ENCODE measurements around the gene PRMT7. TPM values are rescaled to one million over a fixed set of nuclear protein-coding genes. Genes with fewer than 3 reads are reported as not detected.

Gene PRMT7
- total and polyA plus RNA-seq, 2 of the 8 experiments (the other 6 are each of a cell fraction or from before 2014, with no cell fraction given): 48.2 to 49.3 TPM

GRCh38 chr16:68369697-68370580 lies 59.1 kb downstream of the PRMT7 start:
- no peak overlapping the region for H3K4me2 ChIP-seq (ENCODE audit: insufficient read depth in 1 of 2, low read depth in 2 of 2, low read length in 2 of 2)
- no peak overlapping the region for H3K56ac ChIP-seq (replicated peaks; ENCODE audit: insufficient read length, low read depth, low read length)
- H2BK12ac ChIP-seq (ENCODE audit: low read depth, low read length): no peak overlapping the region
- no peak overlapping the region for H3K27ac ChIP-seq (ENCODE audit: low read depth, low read length)
- H3K14ac ChIP-seq (ENCODE audit: insufficient read length): no peak overlapping the region
- H3K4me1 ChIP-seq (replicated peaks in 1 of 4; ENCODE audit: control insufficient read depth in 3 of 4, insufficient read depth in 4 of 4, low read length in 3 of 4): peaks cover 0 to 2% (median under 1%) of the 10 kb centered on the region in 4 experiments; a peak in 3 of 7 replicates
- no peak overlapping the region for H4K91ac ChIP-seq (replicated peaks; ENCODE audit: insufficient read length, low read length)
- H2BK120ac ChIP-seq (replicated peaks; ENCODE audit: low read depth, low read length): no peak overlapping the region
- no peaks in the 10 kb centered on the region for H3K9me3 ChIP-seq (ENCODE audit: insufficient read depth in 2 of 2, low read depth in 1 of 2, low read length in 1 of 2)
- no peak for TF ChIP-seq TAF7 (optimal IDR thresholded peaks at IDR 0.05; ENCODE audit: borderline replicate concordance, low read depth, low read length)
- TF ChIP-seq SIN3A (conservative IDR thresholded peaks at IDR 0.05 in 1 of 2, IDR thresholded peaks at IDR 0.05 in 1 of 2; ENCODE audit: low read depth in 1 of 2, low read length in 2 of 2): no peak
- no peak for TF ChIP-seq NRF1 (IDR thresholded peaks at IDR 0.05; ENCODE audit: low read depth, low read length)
- TF ChIP-seq SRF (IDR thresholded peaks at IDR 0.05; ENCODE audit: low read depth, low read length): no peak
- H3K79me2 ChIP-seq (ENCODE audit: control insufficient read depth in 1 of 2, insufficient read depth in 2 of 2, low read length in 2 of 2): no peaks in the 10 kb centered on the region
- H3K23me2 ChIP-seq (ENCODE audit: low read depth, low read length): no peaks in the 10 kb centered on the region
- no peak overlapping the region for H2BK5ac ChIP-seq (ENCODE audit: low read depth, low read length)
- H2BK20ac ChIP-seq (ENCODE audit: low read length): no peak overlapping the region
- no peak overlapping the region for H3K9ac ChIP-seq (replicated peaks in 1 of 4; ENCODE audit: extremely low read depth in 1 of 4, low read depth in 3 of 4, low read length in 3 of 4)
- no peak overlapping the region for H4K5ac ChIP-seq (ENCODE audit: insufficient read length, low read depth, low read length)
- FAIRE-seq (no peak), DNase-seq (ENCODE audit: low read depth in 1 of 2, low spot score in 2 of 2) (no peak)
- H3K27me3 ChIP-seq (replicated peaks in 1 of 4; ENCODE audit: control insufficient read depth in 3 of 4, extremely low read depth in 1 of 4, insufficient read depth in 3 of 4, low read length in 3 of 4): peaks cover 0 to 2% (median 0%) of the 10 kb centered on the region in 4 experiments; a peak in 1 of 7 replicates
- no peak overlapping the region for H3K23ac ChIP-seq (ENCODE audit: insufficient read length)
- no peaks in the 10 kb centered on the region for H3K79me1 ChIP-seq (ENCODE audit: low read depth, low read length)
- no peak overlapping the region for H2AFZ ChIP-seq (ENCODE audit: low read length)
- ChIA-PET CTCF (ENCODE audit: partially characterized antibody) (interaction anchor here (0.9 to 14.3 kb wide), 9 partner anchors 8 to 157 kb away, joined by 3 to 221 read pairs (median 55); partner anchors contain the start of gene SMPD3), POLR2A (ENCODE audit: partially characterized antibody) (interaction anchor here (0.6 to 1.6 kb wide), 5 partner anchors 10 to 109 kb away, joined by 3 to 5 read pairs (median 4); no protein-coding TSS in a partner anchor)
- H2AK5ac ChIP-seq (ENCODE audit: low read depth, low read length): no peak overlapping the region
- no peak overlapping the region for H2BK15ac ChIP-seq (ENCODE audit: low read length)
- H3K4ac ChIP-seq (replicated peaks; ENCODE audit: insufficient read length, low read depth, low read length): no peak overlapping the region
- peak overlapping the region; percentile 17; the same call in 1 of the 2 replicates for H4K8ac ChIP-seq (ENCODE audit: extremely low read depth, insufficient read depth, low read length)
- no peak overlapping the region for H3K4me3 ChIP-seq (ENCODE audit: extremely low read depth in 1 of 4, insufficient read depth in 2 of 4, low read depth in 3 of 4, low read length in 4 of 4)
- 90% methylated on average over 23 of the region's 23 CpGs; no CpG with 5 or more reads in 1 of the 2 experiments for WGBS, 2 experiments (ENCODE audit: extremely low coverage in 1 of 2, insufficient coverage in 1 of 2, insufficient read length in 1 of 2, insufficient replicate concordance in 2 of 2, low coverage in 1 of 2, low lambda C conversion rate in 2 of 2, missing lambda C conversion rate in 1 of 2)
- H3K36me3 ChIP-seq (ENCODE audit: control insufficient read depth in 2 of 4, insufficient read depth in 4 of 4, low read length in 3 of 4): no peaks in the 10 kb centered on the region
- peak overlapping the region; percentile 48; the same call in 1 of the 2 replicates for H3K18ac ChIP-seq (ENCODE audit: extremely low read depth, low read length)
- H4K20me1 ChIP-seq (replicated peaks in 1 of 2; ENCODE audit: control insufficient read depth in 1 of 2, insufficient read depth in 2 of 2, low read length in 2 of 2): no peaks in the 10 kb centered on the region
